WI38 (cell line): Measurements from ENCODE around the gene GRID2.

ENCODE experiments used
- H3K4me3 ChIP-seq: 2 replicates; pipeline ENCODE4 v1.5.1; 2011; ENCODE audit warnings: low read depth, mild to moderate bottlenecking, control low read depth, low read length
- TF ChIP-seq, protein P1 (sequence below): IDR thresholded peaks from 2 replicates; pipeline ENCODE4 v1.5.1; 2012; ENCODE audit warnings: low read depth, mild to moderate bottlenecking, control low read depth, low read length

Gene GRID2

DNA sequence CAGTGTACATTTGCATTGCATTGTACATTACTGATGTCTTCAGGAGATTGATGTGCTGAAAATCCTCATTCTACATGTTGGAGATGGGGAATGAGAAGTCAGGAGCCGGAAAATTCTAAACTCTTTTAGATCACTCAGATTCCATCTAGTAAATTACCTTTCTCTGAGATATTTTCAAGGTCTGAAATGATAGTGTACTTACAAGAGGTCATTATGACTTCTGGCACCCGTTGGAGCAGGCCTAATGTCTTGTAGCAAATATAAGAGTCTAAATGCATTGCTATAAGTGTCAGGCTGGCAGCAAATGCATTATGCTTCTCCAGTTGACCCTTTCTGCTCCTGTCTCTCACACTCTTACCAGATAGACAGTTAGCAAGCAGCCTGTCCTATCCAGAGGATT is 692.8 kb downstream of the GRID2 start:
- no peak overlapping the region for H3K4me3 ChIP-seq
- TF ChIP-seq, protein P1, sequence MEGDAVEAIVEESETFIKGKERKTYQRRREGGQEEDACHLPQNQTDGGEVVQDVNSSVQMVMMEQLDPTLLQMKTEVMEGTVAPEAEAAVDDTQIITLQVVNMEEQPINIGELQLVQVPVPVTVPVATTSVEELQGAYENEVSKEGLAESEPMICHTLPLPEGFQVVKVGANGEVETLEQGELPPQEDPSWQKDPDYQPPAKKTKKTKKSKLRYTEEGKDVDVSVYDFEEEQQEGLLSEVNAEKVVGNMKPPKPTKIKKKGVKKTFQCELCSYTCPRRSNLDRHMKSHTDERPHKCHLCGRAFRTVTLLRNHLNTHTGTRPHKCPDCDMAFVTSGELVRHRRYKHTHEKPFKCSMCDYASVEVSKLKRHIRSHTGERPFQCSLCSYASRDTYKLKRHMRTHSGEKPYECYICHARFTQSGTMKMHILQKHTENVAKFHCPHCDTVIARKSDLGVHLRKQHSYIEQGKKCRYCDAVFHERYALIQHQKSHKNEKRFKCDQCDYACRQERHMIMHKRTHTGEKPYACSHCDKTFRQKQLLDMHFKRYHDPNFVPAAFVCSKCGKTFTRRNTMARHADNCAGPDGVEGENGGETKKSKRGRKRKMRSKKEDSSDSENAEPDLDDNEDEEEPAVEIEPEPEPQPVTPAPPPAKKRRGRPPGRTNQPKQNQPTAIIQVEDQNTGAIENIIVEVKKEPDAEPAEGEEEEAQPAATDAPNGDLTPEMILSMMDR, result no peak

DNA sequence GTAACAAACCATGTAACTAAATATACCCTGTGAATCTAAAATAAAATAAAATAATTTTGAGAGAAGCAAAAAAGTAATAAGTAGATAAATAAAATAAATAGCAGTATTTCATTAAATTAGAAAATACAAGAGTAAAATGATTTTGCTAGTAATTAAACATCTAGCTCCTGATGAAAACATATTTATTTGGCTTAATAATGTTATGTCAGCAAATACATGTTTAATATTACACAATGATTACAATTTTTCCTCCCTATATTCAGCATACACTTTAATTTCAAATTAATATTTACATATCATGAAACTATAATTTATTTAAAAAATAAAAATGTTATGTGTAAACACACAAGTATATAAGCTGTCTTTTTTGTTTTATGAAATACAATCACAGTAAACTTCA is 697.1 kb downstream of the GRID2 start:
- no peak overlapping the region for H3K4me3 ChIP-seq
- TF ChIP-seq, protein P1, result no peak

DNA sequence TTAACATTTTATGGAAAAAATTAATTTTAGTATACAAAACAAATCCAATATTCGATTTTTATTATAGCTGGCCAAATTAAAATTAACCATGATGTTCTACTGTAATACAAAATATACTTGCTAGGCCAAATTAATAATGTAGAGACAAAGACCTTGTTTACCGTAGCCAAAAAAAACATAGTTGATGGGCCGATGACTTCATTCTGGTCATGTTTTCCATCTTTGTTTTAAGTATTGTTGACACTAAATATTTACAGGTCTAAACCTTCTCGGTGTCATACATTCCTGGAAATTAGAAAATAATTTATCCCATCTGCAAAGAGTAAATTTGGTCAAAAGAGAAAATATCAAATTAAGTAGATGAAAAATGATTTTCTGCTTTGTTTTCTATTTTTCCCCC is 698.5 kb downstream of the GRID2 start:
- TF ChIP-seq, protein P1, result no peak

DNA sequence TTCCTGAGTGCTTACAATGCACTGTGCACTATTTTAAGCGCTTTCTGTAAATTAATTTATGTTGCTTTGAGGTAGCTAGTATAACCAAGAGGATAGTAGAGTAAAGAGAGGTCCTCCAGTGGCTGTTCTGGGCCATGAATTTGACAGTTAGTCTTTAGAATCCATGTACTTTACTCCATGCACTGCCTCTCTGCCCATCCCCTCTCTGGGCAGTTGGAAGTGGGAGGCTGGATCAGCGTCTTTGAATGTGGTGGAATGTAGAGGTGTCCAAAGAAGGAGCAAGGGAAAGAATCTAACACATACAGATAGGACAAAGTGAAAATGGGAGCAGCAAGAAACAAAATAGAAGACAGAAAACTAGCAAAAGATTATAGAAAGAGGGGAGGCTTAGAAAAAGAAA is 712.6 kb downstream of the GRID2 start:
- TF ChIP-seq, protein P1, result no peak
- H3K4me3 ChIP-seq, result no peak overlapping the region

More for the DNA sequence above, 698.5 kb downstream of the GRID2 start:
- H3K4me3 ChIP-seq, result no peak overlapping the region

DNA sequence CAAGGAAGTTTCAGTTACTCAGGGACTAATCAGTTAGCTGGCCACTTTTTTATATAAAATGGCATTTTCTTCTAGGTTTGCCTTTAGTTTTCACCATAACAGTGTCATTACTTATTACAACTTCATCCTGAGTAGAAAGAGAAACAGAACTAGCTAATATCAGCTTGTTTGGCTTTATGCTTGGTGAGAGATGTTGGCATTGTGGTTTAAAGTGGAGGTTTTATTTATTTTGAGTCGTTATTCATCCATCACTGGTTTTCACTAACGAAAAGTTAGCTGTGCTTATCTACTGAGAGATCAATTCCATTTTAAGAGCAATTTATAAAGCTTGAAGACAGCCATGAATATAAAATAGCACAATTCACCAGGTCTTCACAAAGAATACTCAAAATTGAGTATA is 714.5 kb downstream of the GRID2 start:
- TF ChIP-seq, protein P1, result no peak
- H3K4me3 ChIP-seq, result no peak overlapping the region

DNA sequence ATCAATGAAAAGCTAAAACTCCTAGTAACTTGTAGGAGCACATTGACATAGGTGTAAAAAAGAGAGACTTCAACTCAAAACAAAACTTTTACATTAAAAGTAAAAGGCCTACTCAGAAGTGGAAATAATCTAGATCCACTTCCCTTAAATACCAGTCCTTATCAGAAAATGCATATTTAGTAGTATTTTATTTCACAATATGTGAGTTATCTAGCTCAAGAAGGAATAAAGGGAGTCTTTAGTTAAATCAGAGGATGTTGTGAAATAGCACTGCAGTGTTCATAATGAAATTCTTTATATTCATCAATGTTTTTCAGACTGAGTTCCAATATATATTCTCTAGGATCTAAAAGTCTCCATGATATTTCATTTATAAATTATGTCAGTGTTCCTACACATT is 715.0 kb downstream of the GRID2 start:
- no peak overlapping the region for H3K4me3 ChIP-seq
- TF ChIP-seq, protein P1, result no peak

DNA sequence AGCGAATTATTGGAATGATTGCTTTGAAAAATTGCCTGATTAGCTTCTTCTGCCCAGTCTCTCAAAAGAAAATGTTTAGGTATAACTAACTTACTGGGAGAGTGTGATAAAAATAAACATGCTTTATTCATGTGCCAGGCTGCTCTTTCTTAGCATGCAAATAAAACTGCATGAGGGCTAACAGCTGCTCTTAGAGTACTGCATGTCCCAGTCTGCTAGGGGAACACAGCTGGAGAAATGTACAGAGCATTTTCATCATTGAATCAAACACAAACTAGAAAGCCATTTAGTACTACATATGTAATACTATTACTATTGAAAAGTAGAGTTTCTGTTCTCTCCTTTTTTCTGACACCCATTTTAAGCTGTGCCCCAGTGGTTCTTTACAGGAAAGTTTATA is 726.0 kb downstream of the GRID2 start:
- no peak overlapping the region for H3K4me3 ChIP-seq
- TF ChIP-seq, protein P1, result no peak
